ENCODE results near the gene STRBP.

STRBP gene

GRCh38 chr9:123073991-123074422 is 194.4 kb downstream of the STRBP start:
- peak; percentile 76 for DNase-seq (ENCODE audit: extremely low read depth, low read depth)
- TF ChIP-seq CTCF (IDR thresholded peaks at IDR 0.05; ENCODE audit: low read depth, low read length, missing control alignments) = no peak
- no peak overlapping the region for H3K4me3 ChIP-seq (replicated peaks; ENCODE audit: low read depth, low read length)

GRCh38 chr9:123073441-123073840 is 194.9 kb downstream of the STRBP start:
- no peak for DNase-seq (ENCODE audit: extremely low read depth, low read depth)
- no peak overlapping the region for H3K4me3 ChIP-seq (replicated peaks; ENCODE audit: low read depth, low read length)
- TF ChIP-seq CTCF (IDR thresholded peaks at IDR 0.05; ENCODE audit: low read depth, low read length, missing control alignments) = no peak

- H3K4me3 ChIP-seq (replicated peaks; ENCODE audit: low read depth, low read length) = no peak overlapping the region
- no peak for DNase-seq (ENCODE audit: extremely low read depth, low read depth)
- TF ChIP-seq CTCF (IDR thresholded peaks at IDR 0.05; ENCODE audit: low read depth, low read length, missing control alignments) = no peak
Observed at GRCh38 chr9:123072407-123072995, 195.9 kb downstream of the STRBP start.
